RWPE2 (cell line): Measurements from ENCODE around the gene FAP.

Experiments used
- ATAC-seq: fragments of 200-7000 bp; cut with Tn5 transposase; 3 replicates; pipeline ENCODE4 v1.9.1; 2021; ENCODE audit warnings: low read depth
- DNase-seq: peaks from one replicate; pipeline ENCODE4 v3.0.0-alpha.2; 2020; ENCODE audit warnings: low spot score
- H3K27ac ChIP-seq: fragments of 450-650 bp; 2 replicates; pipeline ENCODE4 v1.5.1; 2017; ENCODE audit warnings: mild to moderate bottlenecking; ENCODE audit not compliant: poor library complexity, severe bottlenecking
- H3K27me3 ChIP-seq: fragments of 250-450 bp; sonication (Bioruptor Pico); 2 replicates; pipeline ENCODE4 v1.5.1; 2021; ENCODE audit warnings: mild to moderate bottlenecking, moderate library complexity; ENCODE audit not compliant: insufficient read depth, poor library complexity, severe bottlenecking
- H3K36me3 ChIP-seq: fragments of 250-450 bp; sonication (Bioruptor Pico); 2 replicates; pipeline ENCODE4 v1.5.1; 2020; ENCODE audit warnings: low read depth, mild to moderate bottlenecking, moderate library complexity
- H3K4me1 ChIP-seq: fragments of 250-450 bp; sonication (Bioruptor Pico); 2 replicates; pipeline ENCODE4 v1.5.1; 2021; ENCODE audit warnings: mild to moderate bottlenecking, moderate library complexity; ENCODE audit not compliant: insufficient read depth, poor library complexity, severe bottlenecking
- H3K4me3 ChIP-seq: fragments of 250-450 bp; sonication (Bioruptor Pico); 2 replicates; pipeline ENCODE4 v1.5.1; 2021; ENCODE audit warnings: mild to moderate bottlenecking, moderate library complexity; ENCODE audit not compliant: severe bottlenecking
- H3K9me3 ChIP-seq: fragments of 250-450 bp; sonication (Bioruptor Pico); 2 replicates; pipeline ENCODE4 v1.5.1; 2021; ENCODE audit warnings: mild to moderate bottlenecking, moderate library complexity; ENCODE audit not compliant: severe bottlenecking
- CTCF ChIP-seq: fragments of 450-650 bp; IDR thresholded peaks from one replicate; pipeline ENCODE4 v1.5.1; 2017; ENCODE audit warnings: mild to moderate bottlenecking, moderate library complexity; ENCODE audit not compliant: poor library complexity, severe bottlenecking

FAP gene

GRCh38 chr2:162143969-162144368 is 99.3 kb downstream of the FAP start:
- no peak overlapping the region for H3K4me3 ChIP-seq
- H3K4me1 ChIP-seq, result peaks cover 4% of the 10 kb centered on the region
- no peak for TF ChIP-seq CTCF
- no peak for DNase-seq
- H3K27me3 ChIP-seq, result no peaks in the 10 kb centered on the region
- no peaks in the 10 kb centered on the region for H3K9me3 ChIP-seq
- H3K27ac ChIP-seq, result no peak overlapping the region
- H3K36me3 ChIP-seq, result no peaks in the 10 kb centered on the region
- no peak for ATAC-seq

- H3K27me3 ChIP-seq, result no peaks in the 10 kb centered on the region
- no peak overlapping the region for H3K27ac ChIP-seq
- DNase-seq (no peak), ATAC-seq (no peak)
- no peak for TF ChIP-seq CTCF
- no peak overlapping the region for H3K4me3 ChIP-seq
- no peaks in the 10 kb centered on the region for H3K9me3 ChIP-seq
- no peaks in the 10 kb centered on the region for H3K4me1 ChIP-seq
- H3K36me3 ChIP-seq, result no peaks in the 10 kb centered on the region
These were observed 104.9 kb downstream of the FAP start for GRCh38 chr2:162138310-162138709.

- no peaks in the 10 kb centered on the region for H3K36me3 ChIP-seq
- DNase-seq, result no peak
- H3K4me1 ChIP-seq, result no peaks in the 10 kb centered on the region
These were observed 115.8 kb downstream of the FAP start for GRCh38 chr2:162127422-162127821.

GRCh38 chr2:162126527-162126926 is 116.7 kb downstream of the FAP start:
- Histone ChIP-seq H3K9me3 (no peaks in the 10 kb centered on the region), H3K4me3 (no peak overlapping the region), H3K27ac (no peak overlapping the region), H3K4me1 (no peaks in the 10 kb centered on the region), H3K27me3 (no peaks in the 10 kb centered on the region), H3K36me3 (no peaks in the 10 kb centered on the region)
- TF ChIP-seq CTCF, result no peak
- no peak for ATAC-seq
- no peak for DNase-seq

More at GRCh38 chr2:162127422-162127821, 115.8 kb downstream of the FAP start:
- Histone ChIP-seq H3K27ac (no peak overlapping the region), H3K4me3 (no peak overlapping the region), H3K9me3 (no peaks in the 10 kb centered on the region), H3K27me3 (no peaks in the 10 kb centered on the region)
- no peak for TF ChIP-seq CTCF
- no peak for ATAC-seq

- no peak for DNase-seq
- ATAC-seq, result no peak
- Histone ChIP-seq H3K4me1 (no peaks in the 10 kb centered on the region), H3K4me3 (no peak overlapping the region), H3K27me3 (no peaks in the 10 kb centered on the region), H3K36me3 (no peaks in the 10 kb centered on the region), H3K9me3 (no peaks in the 10 kb centered on the region), H3K27ac (no peak overlapping the region)
- no peak for TF ChIP-seq CTCF
These were observed 117.1 kb downstream of the FAP start for GRCh38 chr2:162126111-162126519.
